ENCODE data around the gene FMN2.

FMN2 gene

GRCh38 chr1:240402326-240402725, 310.6 kb downstream of the FMN2 start:
- no peaks in the 10 kb centered on the region for H3K27me3 ChIP-seq (ENCODE audit: insufficient read depth, poor library complexity, severe bottlenecking)
- no peak for DNase-seq (ENCODE audit: low read depth in 1 of 2, low spot score in 1 of 2)
- TF ChIP-seq POLR2AphosphoS5 (IDR thresholded peaks at IDR 0.05; ENCODE audit: low read depth) (no peak), GABPA (IDR thresholded peaks at IDR 0.05; ENCODE audit: low read depth) (no peak), CTCF (IDR thresholded peaks at IDR 0.05; ENCODE audit: insufficient read depth, low read length) (no peak), SPI1 (IDR thresholded peaks at IDR 0.05; ENCODE audit: borderline replicate concordance, low read depth) (no peak)
- H3K4me3 ChIP-seq (replicated peaks; ENCODE audit: insufficient read depth, low read length) = no peak overlapping the region
- no peak overlapping the region for H3K27ac ChIP-seq (replicated peaks)

DNA sequence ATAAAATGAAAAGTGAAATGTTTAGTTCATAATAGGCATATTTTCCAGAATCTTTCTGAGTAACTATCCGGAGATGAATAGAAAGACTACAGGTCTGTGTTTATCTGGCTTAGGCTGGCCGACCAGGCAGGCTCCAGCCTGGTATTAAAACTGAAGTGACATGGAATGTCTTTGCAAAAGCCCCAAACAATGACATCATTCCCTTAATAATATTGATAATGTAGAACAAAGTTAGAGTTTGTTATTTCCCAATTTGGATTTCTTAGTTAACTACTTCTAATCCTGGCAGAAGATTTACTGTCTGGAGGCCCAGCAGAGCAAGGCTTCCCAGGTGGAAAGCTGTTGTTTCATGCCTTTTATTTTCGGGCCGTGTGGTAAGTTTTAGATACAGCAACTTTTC, 312.6 kb downstream of the FMN2 start:
- Histone ChIP-seq H3K27ac (replicated peaks) (no peak overlapping the region), H3K4me3 (replicated peaks; ENCODE audit: insufficient read depth, low read length) (no peak overlapping the region), H3K27me3 (ENCODE audit: insufficient read depth, poor library complexity, severe bottlenecking) (no peaks in the 10 kb centered on the region)
- DNase-seq (ENCODE audit: low read depth in 1 of 2, low spot score in 1 of 2) = no peak
- TF ChIP-seq CTCF (IDR thresholded peaks at IDR 0.05; ENCODE audit: insufficient read depth, low read length) = no peak

- no peak for TF ChIP-seq CTCF (IDR thresholded peaks at IDR 0.05; ENCODE audit: insufficient read depth, low read length)
- TF ChIP-seq GABPA (IDR thresholded peaks at IDR 0.05; ENCODE audit: low read depth) = no peak
- no peak for TF ChIP-seq POLR2AphosphoS5 (IDR thresholded peaks at IDR 0.05; ENCODE audit: low read depth)
- TF ChIP-seq, protein P1, sequence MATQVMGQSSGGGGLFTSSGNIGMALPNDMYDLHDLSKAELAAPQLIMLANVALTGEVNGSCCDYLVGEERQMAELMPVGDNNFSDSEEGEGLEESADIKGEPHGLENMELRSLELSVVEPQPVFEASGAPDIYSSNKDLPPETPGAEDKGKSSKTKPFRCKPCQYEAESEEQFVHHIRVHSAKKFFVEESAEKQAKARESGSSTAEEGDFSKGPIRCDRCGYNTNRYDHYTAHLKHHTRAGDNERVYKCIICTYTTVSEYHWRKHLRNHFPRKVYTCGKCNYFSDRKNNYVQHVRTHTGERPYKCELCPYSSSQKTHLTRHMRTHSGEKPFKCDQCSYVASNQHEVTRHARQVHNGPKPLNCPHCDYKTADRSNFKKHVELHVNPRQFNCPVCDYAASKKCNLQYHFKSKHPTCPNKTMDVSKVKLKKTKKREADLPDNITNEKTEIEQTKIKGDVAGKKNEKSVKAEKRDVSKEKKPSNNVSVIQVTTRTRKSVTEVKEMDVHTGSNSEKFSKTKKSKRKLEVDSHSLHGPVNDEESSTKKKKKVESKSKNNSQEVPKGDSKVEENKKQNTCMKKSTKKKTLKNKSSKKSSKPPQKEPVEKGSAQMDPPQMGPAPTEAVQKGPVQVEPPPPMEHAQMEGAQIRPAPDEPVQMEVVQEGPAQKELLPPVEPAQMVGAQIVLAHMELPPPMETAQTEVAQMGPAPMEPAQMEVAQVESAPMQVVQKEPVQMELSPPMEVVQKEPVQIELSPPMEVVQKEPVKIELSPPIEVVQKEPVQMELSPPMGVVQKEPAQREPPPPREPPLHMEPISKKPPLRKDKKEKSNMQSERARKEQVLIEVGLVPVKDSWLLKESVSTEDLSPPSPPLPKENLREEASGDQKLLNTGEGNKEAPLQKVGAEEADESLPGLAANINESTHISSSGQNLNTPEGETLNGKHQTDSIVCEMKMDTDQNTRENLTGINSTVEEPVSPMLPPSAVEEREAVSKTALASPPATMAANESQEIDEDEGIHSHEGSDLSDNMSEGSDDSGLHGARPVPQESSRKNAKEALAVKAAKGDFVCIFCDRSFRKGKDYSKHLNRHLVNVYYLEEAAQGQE (IDR thresholded peaks at IDR 0.05; ENCODE audit: insufficient replicate concordance, low read depth) = no peak
- no peak for TF ChIP-seq SPI1 (IDR thresholded peaks at IDR 0.05; ENCODE audit: borderline replicate concordance, low read depth)
- H3K27me3 ChIP-seq (ENCODE audit: insufficient read depth, poor library complexity, severe bottlenecking) = no peaks in the 10 kb centered on the region
- no peak overlapping the region for H3K4me3 ChIP-seq (replicated peaks; ENCODE audit: insufficient read depth, low read length)
- DNase-seq (ENCODE audit: low read depth in 1 of 2, low spot score in 1 of 2) = no peak
- no peak overlapping the region for H3K27ac ChIP-seq (replicated peaks)
Observed at GRCh38 chr1:240405751-240406150, 314.1 kb downstream of the FMN2 start.

GRCh38 chr1:240407407-240407806, 315.7 kb downstream of the FMN2 start:
- no peak for DNase-seq (ENCODE audit: low read depth in 1 of 2, low spot score in 1 of 2)

More at GRCh38 chr1:240407407-240407806, 315.7 kb downstream of the FMN2 start:
- Histone ChIP-seq H3K4me3 (replicated peaks; ENCODE audit: insufficient read depth, low read length) (no peak overlapping the region), H3K27ac (replicated peaks) (no peak overlapping the region), H3K27me3 (ENCODE audit: insufficient read depth, poor library complexity, severe bottlenecking) (no peaks in the 10 kb centered on the region)
- TF ChIP-seq SPI1 (IDR thresholded peaks at IDR 0.05; ENCODE audit: borderline replicate concordance, low read depth) = no peak
- TF ChIP-seq, protein P1 (IDR thresholded peaks at IDR 0.05; ENCODE audit: insufficient replicate concordance, low read depth) = no peak
- TF ChIP-seq POLR2AphosphoS5 (IDR thresholded peaks at IDR 0.05; ENCODE audit: low read depth) = no peak
- TF ChIP-seq GABPA (IDR thresholded peaks at IDR 0.05; ENCODE audit: low read depth) = no peak
- TF ChIP-seq CTCF (IDR thresholded peaks at IDR 0.05; ENCODE audit: insufficient read depth, low read length) = no peak
